NCI-H2196 (cell line): ENCODE data around the gene DAP.

Experiments
- DNase-seq: peaks from one replicate; lab custom pipeline; 2025; ENCODE audit not compliant: unreplicated experiment; lab: John Stamatoyannopoulos, UW

Gene DAP

DNA sequence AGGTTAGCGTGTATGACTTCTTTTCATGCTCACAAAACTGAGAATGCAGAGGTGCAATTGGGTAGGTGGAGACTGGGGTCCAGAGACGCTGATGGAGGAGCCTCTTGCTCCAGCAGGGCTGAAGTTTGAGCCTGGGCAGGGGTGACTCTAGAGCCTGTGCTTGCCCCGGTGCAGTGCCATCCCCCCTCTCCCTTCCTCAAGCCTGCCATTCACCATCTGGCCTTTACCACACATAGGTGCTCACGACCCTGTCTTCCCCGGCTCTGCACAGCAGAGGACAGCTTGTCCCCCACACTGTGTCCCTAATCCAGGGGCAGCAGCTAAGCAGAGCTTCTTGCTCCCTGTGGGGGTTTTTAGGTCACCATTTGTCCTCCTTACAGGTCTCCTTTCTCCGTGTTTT lies 86.5 kb downstream of the DAP start:
- DNase-seq, result no peak

DNA sequence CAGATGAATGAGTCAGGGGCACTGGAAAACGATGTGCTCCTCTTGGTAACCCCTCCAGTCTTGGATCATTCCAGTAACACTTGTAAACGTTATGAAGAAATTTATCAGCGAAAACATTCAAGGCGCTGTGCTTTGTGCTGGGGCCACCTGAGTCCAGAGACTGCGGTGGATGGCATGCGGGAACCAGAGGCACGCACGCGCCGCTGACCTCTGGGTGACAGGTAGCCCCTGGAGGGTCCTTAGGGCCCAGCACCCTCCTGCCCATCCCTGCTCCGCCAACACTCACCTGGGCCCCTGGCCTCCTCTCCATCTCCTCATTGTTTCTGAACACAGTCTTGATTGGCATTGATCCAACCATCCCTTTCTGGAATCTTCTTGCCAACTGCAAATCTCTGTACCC lies 86.9 kb downstream of the DAP start:
- DNase-seq, result no peak

DNA sequence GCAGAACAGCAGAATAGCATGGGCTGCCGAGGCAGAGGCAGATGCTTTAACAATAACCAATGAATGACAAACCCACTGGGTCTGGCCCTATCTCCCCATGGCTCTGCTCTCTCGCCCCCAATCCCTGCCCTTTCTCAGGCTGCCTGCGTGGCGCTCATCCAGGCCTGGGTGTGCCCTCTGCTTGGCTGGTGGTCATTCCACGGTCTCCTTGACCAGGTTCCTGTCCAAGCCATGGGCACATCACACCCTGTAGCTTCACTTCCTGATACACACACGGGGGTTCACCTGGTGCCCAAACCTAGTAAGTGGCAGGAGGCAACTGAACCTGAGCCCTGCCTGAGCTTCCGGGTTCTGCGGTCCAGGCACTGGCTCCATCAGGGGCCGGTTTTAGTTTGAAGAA lies 87.6 kb downstream of the DAP start:
- DNase-seq, result no peak

DNA sequence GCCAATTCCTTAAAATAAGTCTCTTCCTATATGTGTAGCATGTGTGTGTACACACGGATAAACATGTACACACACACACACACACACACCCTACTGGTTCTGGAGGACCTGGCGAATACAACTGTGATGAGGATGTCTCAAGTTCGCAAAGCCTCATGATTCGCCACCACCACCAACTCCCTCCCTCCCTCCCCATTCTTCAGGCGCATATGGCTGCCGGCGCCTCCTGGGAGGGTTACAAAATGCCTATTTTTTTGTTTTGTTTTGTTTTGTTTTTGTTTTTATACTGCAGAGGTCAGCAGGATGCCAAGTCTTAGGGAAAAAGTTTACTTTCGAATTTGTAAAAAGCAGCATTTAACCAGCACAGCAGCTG lies 88.0 kb downstream of the DAP start:
- DNase-seq, result no peak

DNA sequence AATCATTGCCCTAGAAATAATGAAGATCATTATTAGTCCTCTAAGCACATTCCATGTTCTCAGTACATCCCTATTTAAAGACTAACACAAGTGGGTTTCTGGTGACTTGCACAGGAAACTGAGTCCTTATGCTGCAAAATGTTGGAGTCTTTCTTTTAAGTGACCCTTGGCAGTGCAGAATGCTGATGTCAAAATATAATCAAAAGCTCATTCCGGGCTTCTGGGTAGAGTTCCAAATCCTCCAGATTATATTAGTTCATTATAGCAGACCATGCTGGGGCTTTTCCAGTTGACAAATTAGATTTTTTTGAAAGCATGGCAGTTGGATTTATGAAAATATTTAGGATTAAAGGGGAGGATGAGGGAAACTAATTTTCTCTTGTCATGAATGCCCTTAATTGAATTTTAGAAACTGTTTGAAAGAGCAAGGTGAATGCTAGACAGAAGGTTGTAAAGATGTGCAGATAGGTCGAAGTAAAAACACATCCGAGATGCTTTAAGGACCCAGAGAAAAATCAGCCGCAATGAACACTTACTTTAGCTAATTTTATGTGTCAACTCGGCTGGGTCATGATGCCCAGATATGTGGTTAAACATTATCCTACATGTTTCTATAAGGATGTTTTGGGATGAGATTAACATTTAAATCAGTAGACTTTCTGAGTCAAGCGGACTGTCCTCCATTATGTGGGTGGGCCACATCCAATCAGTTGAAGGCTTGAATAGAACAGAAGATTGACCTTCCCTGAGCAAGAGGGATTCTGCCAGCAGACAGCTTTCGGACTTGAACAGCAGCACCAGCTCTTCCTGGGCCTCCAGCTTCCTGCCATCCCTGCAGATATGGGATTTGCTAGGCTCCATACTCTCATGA lies 88.7 kb downstream of the DAP start:
- no peak for DNase-seq

DNA sequence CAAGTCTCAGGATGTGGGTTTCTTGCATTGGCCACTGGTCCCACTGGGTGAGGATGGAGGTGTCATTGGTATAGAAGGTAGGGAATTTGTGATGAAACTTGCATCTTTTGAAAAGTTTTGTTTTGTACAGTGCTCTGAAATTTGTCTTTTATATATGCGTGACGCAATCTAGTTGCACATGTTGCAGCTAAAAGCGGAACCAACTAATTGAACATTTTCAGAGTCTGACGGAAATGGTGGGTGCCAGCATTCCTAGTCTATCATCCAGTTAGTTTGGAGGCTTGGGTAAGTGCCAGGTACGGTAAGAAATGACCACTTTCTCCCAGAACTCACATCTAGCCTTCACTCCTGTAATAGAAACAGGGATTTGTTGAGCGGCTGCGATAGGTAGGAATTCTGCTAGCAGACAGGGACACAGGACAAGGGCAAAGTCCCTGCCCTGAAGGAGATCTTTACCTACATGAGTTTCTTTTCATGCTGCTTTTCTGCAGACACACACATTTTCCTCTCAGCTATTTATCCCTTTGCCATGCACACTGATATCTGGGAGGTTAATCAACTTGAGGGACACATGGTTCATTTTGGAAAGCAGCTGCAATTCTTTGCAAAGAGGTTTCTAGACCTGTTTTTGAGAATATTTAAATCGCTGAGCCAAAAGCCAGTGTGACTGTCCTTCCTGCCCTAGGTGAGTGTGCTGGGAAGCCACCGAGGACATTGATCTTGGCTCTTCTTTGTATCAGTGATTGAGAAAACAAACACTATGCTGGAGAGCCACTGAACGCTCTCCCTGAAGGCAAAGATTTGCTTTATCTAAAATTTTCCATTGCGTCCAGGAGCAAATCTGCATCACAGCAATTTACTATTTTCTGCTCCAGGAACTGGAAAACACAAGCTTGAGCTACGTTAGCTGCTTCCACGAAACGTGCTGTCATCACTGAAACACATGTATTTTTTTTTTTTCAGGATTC lies 89.7 kb downstream of the DAP start:
- DNase-seq, result no peak

DNA sequence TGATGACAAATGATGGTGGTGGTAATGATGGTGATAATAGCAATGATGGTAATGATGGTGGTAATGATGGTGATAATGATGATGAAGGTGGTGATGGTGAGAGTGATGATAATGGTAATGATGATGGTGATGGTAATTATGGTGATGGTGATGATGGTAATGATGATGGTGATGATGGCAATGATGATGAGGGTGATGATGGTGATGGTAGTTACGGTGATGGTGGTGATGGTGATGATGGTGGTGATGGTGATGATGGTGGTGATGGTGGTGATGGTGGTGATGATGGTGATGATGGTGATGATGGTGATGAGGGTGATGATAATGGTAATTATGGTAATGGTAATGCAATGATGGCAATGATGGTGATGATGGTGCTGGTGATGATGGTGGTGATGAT lies 91.1 kb downstream of the DAP start:
- no peak for DNase-seq

DNA sequence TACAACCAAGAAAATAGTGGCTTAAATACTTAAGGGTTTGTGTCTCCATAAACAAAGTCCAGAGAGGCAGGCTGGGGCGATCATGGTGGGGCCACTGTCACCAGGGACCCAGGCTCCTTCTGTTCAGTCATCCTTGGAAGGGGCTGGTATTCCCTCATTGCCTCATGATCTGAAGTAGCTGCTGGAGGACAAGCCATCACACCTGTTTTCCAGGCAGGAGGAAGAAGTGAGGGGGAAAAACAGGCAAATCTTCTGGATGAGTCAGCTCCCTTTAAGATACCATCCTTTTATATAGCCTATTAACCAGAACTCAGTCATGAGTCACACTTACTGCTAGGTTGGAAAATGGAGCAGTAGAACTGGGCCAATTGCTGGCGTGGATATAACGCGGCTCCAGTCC lies 92.3 kb downstream of the DAP start:
- no peak for DNase-seq

DNA sequence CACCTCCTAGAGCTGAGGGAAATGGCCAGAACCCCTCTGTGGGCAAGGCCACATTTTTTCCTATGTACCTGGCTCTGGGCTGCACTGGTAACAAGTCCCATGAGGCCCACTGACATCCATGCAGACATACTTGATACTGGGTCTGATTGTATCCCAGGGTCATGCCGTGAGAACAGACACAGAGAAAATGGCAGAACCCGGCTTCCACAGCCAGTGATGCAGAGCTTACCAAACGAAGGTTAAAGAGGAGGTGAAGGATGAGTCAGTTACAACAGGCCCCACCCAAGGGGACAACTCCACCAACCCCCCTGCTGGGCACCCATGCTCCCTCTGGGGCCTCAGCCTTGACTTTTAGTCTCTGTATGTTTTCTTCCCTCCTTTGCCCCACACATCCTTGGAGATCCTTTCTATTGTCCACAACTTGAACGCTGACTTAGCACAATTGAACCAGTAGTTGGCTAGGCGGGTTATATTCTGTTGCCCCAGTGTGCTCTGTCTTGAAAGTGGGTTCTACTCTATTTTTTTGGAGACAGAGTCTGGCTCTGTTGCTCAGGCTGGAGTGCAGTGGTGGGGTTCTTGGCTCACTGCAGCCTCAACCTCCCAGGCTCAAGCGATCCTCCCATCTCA lies 93.5 kb downstream of the DAP start:
- no peak for DNase-seq

DNA sequence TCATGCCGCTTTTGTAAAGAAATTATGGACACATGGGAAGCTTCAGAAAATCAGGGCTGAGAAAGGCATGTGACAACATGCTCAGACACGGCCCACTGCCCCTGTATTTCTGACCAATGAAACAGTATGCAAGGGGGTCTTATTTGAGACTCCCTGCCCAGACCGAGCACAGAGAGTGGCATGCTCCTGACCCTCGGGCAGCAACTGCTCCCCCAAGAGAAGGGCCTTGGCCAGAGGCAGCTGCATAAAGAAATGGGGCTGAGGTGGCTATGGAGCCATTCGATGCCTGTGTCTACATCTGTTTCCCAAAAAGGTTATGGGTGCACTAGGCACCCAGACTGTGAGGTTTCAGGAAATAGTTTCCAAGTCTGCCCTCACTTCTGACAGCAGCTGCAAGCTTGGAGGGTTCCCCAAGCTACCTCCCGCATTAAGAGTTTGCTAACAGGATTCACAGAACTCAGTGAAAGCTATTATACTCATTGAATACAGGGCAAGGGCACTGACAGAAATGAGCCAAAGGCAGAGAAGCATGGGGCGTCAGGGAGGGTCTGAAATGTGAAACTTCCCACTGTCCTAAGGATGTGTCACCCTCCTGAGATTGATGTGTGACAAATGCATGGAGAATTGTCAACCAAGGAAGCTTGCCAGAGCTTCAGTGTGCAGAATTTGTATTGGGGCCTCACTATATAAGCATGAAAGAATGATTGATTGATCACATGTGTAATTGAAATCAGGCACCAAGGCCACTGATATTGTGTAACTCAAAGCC lies 94.3 kb downstream of the DAP start:
- DNase-seq, result no peak

DNA sequence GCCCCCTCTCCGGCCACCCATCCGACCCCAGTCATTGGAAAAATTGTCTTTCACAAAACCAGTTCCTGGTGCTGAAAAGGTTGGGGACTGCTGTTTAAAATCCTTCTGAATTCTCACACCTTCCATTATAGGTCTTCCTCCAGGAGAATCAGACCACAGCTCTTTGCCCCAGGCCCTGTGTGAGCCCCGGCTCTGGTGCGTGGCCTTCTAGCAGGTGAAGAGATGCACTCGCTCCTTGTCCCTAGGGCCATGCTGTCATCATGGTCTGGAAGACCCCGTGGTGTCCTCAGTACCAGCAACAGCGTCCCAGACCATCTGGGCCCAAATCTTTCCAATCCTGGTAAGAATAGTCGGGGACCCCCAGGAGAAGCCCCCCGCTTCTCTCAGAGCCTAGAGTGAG lies 95.2 kb downstream of the DAP start:
- DNase-seq, result no peak

DNA sequence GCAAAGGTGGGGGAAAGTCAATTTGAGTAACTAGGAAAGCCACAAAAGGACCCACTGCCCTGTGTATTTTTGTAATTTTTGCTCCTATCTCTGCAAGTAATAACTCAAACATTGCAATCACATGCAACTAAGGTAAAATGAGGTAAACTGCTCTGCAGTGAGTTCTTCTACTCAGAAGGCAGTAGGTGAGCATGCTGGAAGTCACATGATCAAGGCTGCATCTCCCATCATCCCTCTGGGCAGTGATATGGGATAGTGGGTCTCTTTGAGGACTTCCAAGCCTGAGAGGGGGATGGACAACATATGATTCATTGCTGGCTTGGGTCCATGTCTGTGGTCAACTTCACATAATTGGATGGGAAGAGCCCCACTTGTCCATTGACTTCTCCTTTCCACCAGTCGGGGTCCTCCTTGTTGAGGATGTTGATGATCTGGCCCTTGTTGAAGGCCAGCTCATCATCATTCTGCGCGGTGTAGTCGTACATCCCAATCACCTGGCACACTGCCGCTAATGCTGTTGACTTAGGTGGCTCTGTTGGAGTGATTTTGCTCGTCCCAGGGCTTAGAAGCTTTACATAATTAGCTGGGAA lies 96.8 kb downstream of the DAP start:
- peak; percentile 41 for DNase-seq

DNA sequence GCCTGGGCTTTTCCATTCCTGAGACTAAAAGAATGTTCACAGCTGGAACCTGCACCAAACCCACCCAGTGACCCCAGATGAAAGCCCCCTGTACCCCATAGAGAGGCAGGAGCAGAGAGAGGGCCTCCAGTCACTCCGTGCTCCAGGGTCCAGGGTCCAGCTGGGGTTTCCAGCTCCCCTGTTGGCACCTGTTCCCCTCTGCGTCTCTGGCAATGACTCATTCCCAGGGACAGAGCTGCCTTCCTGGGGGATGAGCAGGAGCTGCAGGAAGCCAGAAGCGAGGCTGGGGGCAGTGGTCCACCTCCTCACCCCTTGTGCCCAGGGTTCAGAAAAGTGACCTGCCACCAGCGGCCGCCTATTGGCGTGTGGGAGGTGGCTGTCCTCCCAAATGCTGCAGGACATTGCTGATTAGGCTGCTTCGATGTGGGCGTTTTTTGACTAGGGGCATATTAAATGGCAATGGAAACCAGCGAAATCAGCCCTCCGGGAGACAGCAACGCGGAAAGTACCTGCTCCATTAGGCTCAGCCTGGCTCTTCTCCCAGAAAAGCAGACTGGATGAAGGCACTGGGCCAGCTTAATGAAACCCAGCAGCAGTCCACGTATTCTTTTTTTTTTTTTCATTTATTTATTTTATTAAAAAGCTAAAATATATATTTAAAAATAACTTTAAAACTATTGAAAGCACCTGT lies 97.4 kb downstream of the DAP start:
- DNase-seq, result peak; percentile 43

DNA sequence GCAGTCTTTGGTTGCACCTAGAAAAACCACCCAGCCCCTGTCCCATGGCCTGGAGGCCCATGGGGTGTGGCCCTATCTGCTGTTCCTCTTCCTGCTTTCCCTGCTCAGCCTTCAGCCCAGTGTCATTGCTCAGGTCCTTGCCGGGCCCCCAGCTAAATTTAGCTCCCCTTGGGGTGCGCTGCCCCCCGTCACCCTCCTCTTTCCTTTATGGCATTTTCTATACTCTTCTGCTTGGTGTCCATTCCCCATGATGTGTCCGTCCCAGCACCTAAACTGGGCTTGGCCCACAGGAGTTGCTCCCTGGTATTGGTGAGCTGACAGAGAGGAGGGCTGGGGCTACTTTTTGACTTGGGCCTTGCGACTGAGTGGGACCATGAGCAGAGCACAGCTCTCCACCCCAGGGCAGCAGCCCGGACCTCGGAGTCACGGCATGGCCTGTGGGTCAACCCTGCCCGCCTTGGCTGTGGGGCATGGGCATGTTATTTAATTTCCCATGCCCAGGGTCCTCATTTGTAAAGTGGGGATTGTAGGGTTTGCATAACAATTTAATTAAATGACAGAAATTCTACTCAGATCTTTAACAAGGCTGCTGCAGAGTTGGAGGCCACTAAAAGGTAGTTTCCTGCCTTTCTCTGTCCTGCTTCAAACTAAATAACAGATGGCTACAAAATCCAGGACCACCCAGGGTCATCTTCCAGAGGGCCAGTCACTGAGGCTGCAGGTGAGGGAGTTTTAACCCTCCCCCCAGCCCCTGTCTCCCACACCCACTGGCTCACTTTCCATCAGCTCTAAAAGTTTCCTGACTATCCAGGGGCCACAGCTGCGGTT lies 98.2 kb downstream of the DAP start:
- no peak for DNase-seq

DNA sequence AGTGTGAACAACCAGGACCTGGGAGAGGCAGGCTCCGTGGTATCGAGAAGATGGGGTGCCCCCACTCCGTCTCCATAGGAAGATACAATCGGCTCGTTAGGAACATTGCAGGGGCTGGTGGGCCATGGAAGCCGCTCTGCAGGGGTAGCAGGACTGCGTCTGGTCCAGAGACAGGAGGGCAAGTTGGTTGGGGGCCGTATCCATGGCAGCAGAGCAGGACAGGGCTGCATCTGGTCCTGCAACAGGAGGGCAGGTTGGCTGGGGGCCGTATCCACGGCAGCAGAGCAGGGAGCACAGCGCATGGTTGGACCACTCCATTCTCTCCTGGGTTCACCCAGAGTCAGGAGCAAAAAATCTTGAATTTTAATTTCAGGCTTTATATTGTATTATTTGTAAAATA lies 99.0 kb downstream of the DAP start:
- DNase-seq, result no peak

DNA sequence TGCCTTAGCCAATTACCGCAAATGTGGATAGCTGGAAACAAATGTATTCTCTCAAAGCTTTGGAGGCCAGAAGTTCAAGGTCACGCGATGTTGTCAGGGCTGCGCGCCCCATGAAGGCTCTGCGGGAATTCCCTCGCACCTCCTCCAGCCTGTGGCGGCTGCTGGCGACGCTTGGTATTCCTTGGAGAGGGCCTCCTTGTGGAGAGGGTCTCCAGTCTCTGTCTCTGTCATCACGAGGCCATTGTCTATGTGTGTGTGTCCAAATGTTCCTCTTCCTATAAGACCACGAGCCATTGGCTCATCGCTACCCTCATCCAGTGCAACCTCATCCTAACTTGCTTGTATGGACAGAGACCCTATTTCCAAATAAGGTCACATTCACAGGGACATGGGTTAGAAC lies 99.6 kb downstream of the DAP start:
- DNase-seq, result no peak

DNA sequence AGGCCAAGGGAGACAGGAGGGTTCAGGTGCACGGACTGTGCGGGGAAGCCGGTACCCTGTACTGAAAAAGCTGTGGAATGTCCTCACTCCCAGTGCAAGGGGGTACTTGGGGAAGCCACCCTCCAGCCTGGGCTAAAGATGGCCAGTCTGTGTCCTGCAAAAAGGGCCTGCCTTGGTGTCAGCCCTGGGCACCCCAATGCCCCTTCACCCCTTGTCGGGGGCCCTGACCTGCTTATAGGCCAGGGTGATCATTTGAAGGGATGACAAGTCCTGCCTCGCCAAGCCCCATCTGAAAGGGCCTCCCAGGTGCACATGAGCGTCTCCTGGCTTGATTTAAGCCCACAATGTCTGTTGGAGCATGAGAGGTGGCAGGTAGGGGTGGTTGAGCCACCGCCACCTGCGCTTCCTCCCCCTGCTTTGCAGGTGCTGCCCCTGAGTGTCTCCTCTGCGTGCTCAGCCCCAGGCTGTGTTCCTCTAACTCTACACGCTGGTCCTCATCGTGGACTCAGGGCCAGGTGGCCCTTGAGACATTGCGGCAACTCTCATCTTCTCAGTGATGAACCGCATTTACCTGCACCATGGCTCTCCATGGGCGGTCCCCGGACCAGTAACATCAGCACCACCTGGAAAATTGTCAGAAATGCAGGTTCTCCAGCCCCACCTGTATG lies 100.2 kb downstream of the DAP start:
- no peak for DNase-seq

DNA sequence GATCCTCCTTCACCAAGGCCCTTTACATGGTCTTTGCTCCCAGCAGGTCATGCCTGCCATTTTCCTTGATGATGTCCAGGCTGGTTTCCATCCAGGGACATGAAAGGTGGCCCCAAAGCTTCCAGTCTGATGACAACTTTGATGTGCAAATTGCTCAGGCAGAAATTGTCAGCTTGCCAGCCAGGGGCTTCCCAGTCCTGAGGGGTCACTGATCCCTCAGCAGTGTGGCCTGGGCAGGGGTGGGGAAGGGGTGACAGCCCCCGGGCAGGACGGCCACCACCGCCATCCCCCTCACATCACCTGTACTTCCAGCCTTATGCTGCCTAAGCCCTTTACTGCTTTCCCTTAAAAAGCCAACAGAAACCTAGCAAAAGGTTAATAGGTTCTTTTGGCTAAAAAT lies 100.9 kb downstream of the DAP start:
- DNase-seq, result no peak

DNA sequence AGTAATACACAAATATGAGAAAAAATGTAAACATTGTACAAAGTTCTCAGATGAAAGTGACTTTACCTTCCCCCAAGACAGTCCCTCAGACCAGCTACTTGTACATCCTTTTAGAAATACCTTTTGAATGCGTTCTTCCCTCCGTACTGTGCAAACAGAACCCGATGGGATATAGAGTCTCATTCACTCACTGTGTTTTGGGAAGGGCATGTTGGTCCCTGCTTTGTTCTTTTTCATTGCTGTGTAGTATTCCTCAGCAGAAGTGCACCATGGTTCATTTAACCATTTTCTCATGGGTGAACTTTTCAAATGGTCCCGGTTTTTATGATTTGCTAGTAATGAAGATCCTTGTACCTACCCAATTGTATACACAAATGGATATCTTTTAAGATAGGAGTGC lies 102.8 kb downstream of the DAP start:
- no peak for DNase-seq
